Measurements from ENCODE around the gene EBF4.

The EBF4 gene

GRCh38 chr20:2748551-2749342, 56.2 kb downstream of the EBF4 start:
- WGBS (ENCODE audit: extremely low coverage, insufficient coverage, insufficient read length) = no CpG with 5 or more reads among the region's 10 CpGs

GRCh38 chr20:2749343-2749950, 56.9 kb downstream of the EBF4 start:
- Histone ChIP-seq H3K9ac (ENCODE audit: low read length) (no peak overlapping the region), H3K79me1 (ENCODE audit: low read length) (no peaks in the 10 kb centered on the region), H3K4me3 (ENCODE audit: low read depth, low read length) (no peak overlapping the region), H3K27me3 (ENCODE audit: insufficient read depth, low read length) (peaks cover 54% of the 10 kb centered on the region), H3K14ac (ENCODE audit: low read length) (no peak overlapping the region), H3K36me3 (ENCODE audit: control insufficient read depth in 1 of 2, insufficient read depth in 2 of 2, low read length in 2 of 2) (no peaks in the 10 kb centered on the region), H2BK5ac (ENCODE audit: low read depth, low read length, poor library complexity) (no peak overlapping the region), H2AK5ac (ENCODE audit: low read length) (no peak overlapping the region), H3K4me1 (ENCODE audit: control insufficient read depth in 1 of 2, insufficient read depth in 2 of 2, low read length in 2 of 2) (peaks cover 10 to 18% of the 10 kb centered on the region in 2 experiments), H3K4ac (ENCODE audit: low read depth, low read length) (no peak overlapping the region), H2BK120ac (ENCODE audit: insufficient read depth, low read length, poor library complexity) (no peak overlapping the region), H4K91ac (ENCODE audit: low read depth, low read length) (no peak overlapping the region), H3K23ac (ENCODE audit: low read length) (no peak overlapping the region), H2AFZ (ENCODE audit: insufficient read depth, low read length, poor library complexity) (no peak overlapping the region), H4K12ac (ENCODE audit: low read depth, low read length) (no peak overlapping the region), H3K18ac (ENCODE audit: low read length) (no peak overlapping the region), H3K79me2 (ENCODE audit: control insufficient read depth, insufficient read depth, low read length, poor library complexity) (no peaks in the 10 kb centered on the region), H2BK12ac (ENCODE audit: low read length) (no peak overlapping the region), H3K9me3 (ENCODE audit: insufficient read depth, low read depth, low read length) (no peaks in the 10 kb centered on the region), H4K8ac (ENCODE audit: low read depth, low read length) (no peak overlapping the region), H3K4me2 (ENCODE audit: low read length) (no peak overlapping the region), H3K27ac (ENCODE audit: low read depth, low read length) (no peak overlapping the region)
- WGBS (ENCODE audit: extremely low coverage, insufficient coverage, insufficient read length) = no CpG with 5 or more reads among the region's 49 CpGs
- DNase-seq = no peak

More at GRCh38 chr20:2748551-2749342, 56.2 kb downstream of the EBF4 start:
- Histone ChIP-seq H2BK12ac (ENCODE audit: low read length) (no peak overlapping the region), H3K9ac (ENCODE audit: low read length) (no peak overlapping the region), H4K91ac (ENCODE audit: low read depth, low read length) (no peak overlapping the region), H3K14ac (ENCODE audit: low read length) (no peak overlapping the region), H2BK120ac (ENCODE audit: insufficient read depth, low read length, poor library complexity) (no peak overlapping the region), H3K27me3 (ENCODE audit: insufficient read depth, low read length) (peaks cover 54% of the 10 kb centered on the region), H3K27ac (ENCODE audit: low read depth, low read length) (no peak overlapping the region), H4K12ac (ENCODE audit: low read depth, low read length) (no peak overlapping the region), H2AFZ (ENCODE audit: insufficient read depth, low read length, poor library complexity) (no peak overlapping the region), H3K79me2 (ENCODE audit: control insufficient read depth, insufficient read depth, low read length, poor library complexity) (no peaks in the 10 kb centered on the region), H3K4me2 (ENCODE audit: low read length) (no peak overlapping the region), H3K23ac (ENCODE audit: low read length) (no peak overlapping the region), H3K36me3 (ENCODE audit: control insufficient read depth in 1 of 2, insufficient read depth in 2 of 2, low read length in 2 of 2) (no peaks in the 10 kb centered on the region), H3K4ac (ENCODE audit: low read depth, low read length) (no peak overlapping the region), H4K8ac (ENCODE audit: low read depth, low read length) (no peak overlapping the region), H2BK5ac (ENCODE audit: low read depth, low read length, poor library complexity) (no peak overlapping the region), H2AK5ac (ENCODE audit: low read length) (no peak overlapping the region), H3K79me1 (ENCODE audit: low read length) (no peaks in the 10 kb centered on the region), H3K18ac (ENCODE audit: low read length) (no peak overlapping the region), H3K4me1 (ENCODE audit: control insufficient read depth in 1 of 2, insufficient read depth in 2 of 2, low read length in 2 of 2) (peaks cover 10 to 18% of the 10 kb centered on the region in 2 experiments), H3K9me3 (ENCODE audit: insufficient read depth, low read depth, low read length) (no peaks in the 10 kb centered on the region), H3K4me3 (ENCODE audit: low read depth, low read length) (no peak overlapping the region)
- DNase-seq = no peak

GRCh38 chr20:2749951-2750490, 57.4 kb downstream of the EBF4 start:
- H3K4ac ChIP-seq (ENCODE audit: low read depth, low read length) = no peak overlapping the region
- no peak overlapping the region for H2BK12ac ChIP-seq (ENCODE audit: low read length)
- no peaks in the 10 kb centered on the region for H3K79me1 ChIP-seq (ENCODE audit: low read length)
- peaks cover 54% of the 10 kb centered on the region for H3K27me3 ChIP-seq (ENCODE audit: insufficient read depth, low read length)
- no peak overlapping the region for H2BK120ac ChIP-seq (ENCODE audit: insufficient read depth, low read length, poor library complexity)
- no peak for DNase-seq
- H3K4me3 ChIP-seq (ENCODE audit: low read depth, low read length) = no peak overlapping the region
- no peak overlapping the region for H3K23ac ChIP-seq (ENCODE audit: low read length)
- no peak overlapping the region for H4K8ac ChIP-seq (ENCODE audit: low read depth, low read length)
- no peak overlapping the region for H3K27ac ChIP-seq (ENCODE audit: low read depth, low read length)
- no peaks in the 10 kb centered on the region for H3K36me3 ChIP-seq (ENCODE audit: control insufficient read depth in 1 of 2, insufficient read depth in 2 of 2, low read length in 2 of 2)
- H3K79me2 ChIP-seq (ENCODE audit: control insufficient read depth, insufficient read depth, low read length, poor library complexity) = no peaks in the 10 kb centered on the region
- no CpG with 5 or more reads among the region's 30 CpGs for WGBS (ENCODE audit: extremely low coverage, insufficient coverage, insufficient read length)
- H2AFZ ChIP-seq (ENCODE audit: insufficient read depth, low read length, poor library complexity) = no peak overlapping the region
- H2BK5ac ChIP-seq (ENCODE audit: low read depth, low read length, poor library complexity) = no peak overlapping the region
- H3K9me3 ChIP-seq (ENCODE audit: insufficient read depth, low read depth, low read length) = no peaks in the 10 kb centered on the region
- no peak overlapping the region for H3K9ac ChIP-seq (ENCODE audit: low read length)
- H3K18ac ChIP-seq (ENCODE audit: low read length) = no peak overlapping the region
- H3K4me1 ChIP-seq (ENCODE audit: control insufficient read depth in 1 of 2, insufficient read depth in 2 of 2, low read length in 2 of 2) = peaks cover 10 to 18% of the 10 kb centered on the region in 2 experiments
- no peak overlapping the region for H4K12ac ChIP-seq (ENCODE audit: low read depth, low read length)
- H3K14ac ChIP-seq (ENCODE audit: low read length) = no peak overlapping the region
- H4K91ac ChIP-seq (ENCODE audit: low read depth, low read length) = no peak overlapping the region
- no peak overlapping the region for H3K4me2 ChIP-seq (ENCODE audit: low read length)
- H2AK5ac ChIP-seq (ENCODE audit: low read length) = no peak overlapping the region

- Histone ChIP-seq H3K4me1 (ENCODE audit: control insufficient read depth in 1 of 2, insufficient read depth in 2 of 2, low read length in 2 of 2) (peaks cover 10 to 18% of the 10 kb centered on the region in 2 experiments), H3K27ac (ENCODE audit: low read depth, low read length) (no peak overlapping the region), H3K23ac (ENCODE audit: low read length) (no peak overlapping the region), H3K9ac (ENCODE audit: low read length) (no peak overlapping the region), H3K4ac (ENCODE audit: low read depth, low read length) (no peak overlapping the region), H2BK120ac (ENCODE audit: insufficient read depth, low read length, poor library complexity) (no peak overlapping the region), H3K4me3 (ENCODE audit: low read depth, low read length) (no peak overlapping the region), H3K27me3 (ENCODE audit: insufficient read depth, low read length) (peaks cover 54% of the 10 kb centered on the region), H2AK5ac (ENCODE audit: low read length) (no peak overlapping the region), H3K36me3 (ENCODE audit: control insufficient read depth in 1 of 2, insufficient read depth in 2 of 2, low read length in 2 of 2) (no peaks in the 10 kb centered on the region), H3K9me3 (ENCODE audit: insufficient read depth, low read depth, low read length) (no peaks in the 10 kb centered on the region), H3K18ac (ENCODE audit: low read length) (no peak overlapping the region), H3K14ac (ENCODE audit: low read length) (no peak overlapping the region), H4K12ac (ENCODE audit: low read depth, low read length) (no peak overlapping the region), H3K4me2 (ENCODE audit: low read length) (no peak overlapping the region), H3K79me2 (ENCODE audit: control insufficient read depth, insufficient read depth, low read length, poor library complexity) (no peaks in the 10 kb centered on the region), H4K91ac (ENCODE audit: low read depth, low read length) (no peak overlapping the region), H2BK12ac (ENCODE audit: low read length) (no peak overlapping the region), H3K79me1 (ENCODE audit: low read length) (no peaks in the 10 kb centered on the region), H2BK5ac (ENCODE audit: low read depth, low read length, poor library complexity) (no peak overlapping the region), H4K8ac (ENCODE audit: low read depth, low read length) (no peak overlapping the region), H2AFZ (ENCODE audit: insufficient read depth, low read length, poor library complexity) (no peak overlapping the region)
- no CpG with 5 or more reads among the region's 34 CpGs for WGBS (ENCODE audit: extremely low coverage, insufficient coverage, insufficient read length)
- DNase-seq = peak in 1 of 2 donors; percentile 30
Measured at GRCh38 chr20:2750491-2751251, 58.1 kb downstream of the EBF4 start.

Data from trophoblast cell (in vitro differentiated cells and primary cell).